HCT116 (cell line): Measurements from ENCODE around the gene BSND. TPM values are rescaled to one million over a fixed set of nuclear protein-coding genes. Genes with fewer than 3 reads are reported as not detected.

Experiments used
- ATAC-seq: fragments of 200-7000 bp; cut with Tn5 transposase; 2 replicates; pipeline ENCODE4 v1.9.1; 2020; ENCODE audit warnings: mild to moderate bottlenecking, moderate library complexity
- BruUV-seq: library from RNA; stranded (reverse); fragments of 400-500 nt; replicated peaks from 2 replicates; lab custom pipeline; 2021; lab: Mats Ljungman, UMichigan
- CTCF ChIA-PET: fragments of 300-600 bp; sonication (Branson Sonifier 250); formaldehyde crosslinking; loops from one replicate; lab custom pipeline; 2021; ENCODE audit warnings: antibody characterized with exemption; lab: Charles Lee
- POLR2A ChIA-PET: fragments of 300-600, 350-600 bp; sonication (Branson Sonifier 250); formaldehyde crosslinking; loops from one replicate; lab custom pipeline; 2021; ENCODE audit warnings: antibody characterized with exemption; lab: Charles Lee
- RAD21 ChIA-PET, 2 experiments: fragments of 300-600 bp; sonication (Branson Sonifier 250); formaldehyde crosslinking; loops; one replicate each; lab custom pipeline; 2023; ENCODE audit warnings: low total read pairs in 2 of 2; ENCODE audit not compliant: uncharacterized antibody in 2 of 2, unreplicated experiment in 2 of 2, low non-redundant PET in 1 of 2; lab: Charles Lee
- DNase-seq: peaks from one replicate; pipeline ENCODE4 v3.0.0-alpha.2; 2010; ENCODE audit warnings: low read depth, low spot score
- H2AFZ ChIP-seq: fragments of 200-600 bp; shearing (Covaris generic), sonication (generic); 2 replicates; pipeline ENCODE4 v1.6.1; 2017; ENCODE audit warnings: low read depth, mixed run types, mixed read lengths, antibody characterized with exemption, low read length; ENCODE audit not compliant: poor library complexity, severe bottlenecking
- H3K27ac ChIP-seq: 2 replicates; pipeline ENCODE4 v1.5.1; 2012; ENCODE audit warnings: low read depth, low read length
- H3K27me3 ChIP-seq: fragments of 200-600 bp; sonication (generic); 2 replicates; pipeline ENCODE4 v1.6.1; 2016; ENCODE audit warnings: mixed run types, low read length, mixed read lengths; ENCODE audit not compliant: insufficient read depth
- H3K36me3 ChIP-seq, 2 experiments: fragments of 200-500 bp in 1 of 2; fragments of 200-600 bp in 1 of 2; sonication (Bioruptor generic) in 1 of 2; sonication (generic) in 1 of 2; 2 replicates each; pipeline versions ENCODE4 v1.5.1 to v1.6.1; 2014 to 2016; ENCODE audit warnings: low read length in 2 of 2, inconsistent platforms in 1 of 2, mixed read lengths in 1 of 2, mixed run types in 1 of 2; ENCODE audit not compliant: insufficient read depth in 2 of 2, control insufficient read depth in 1 of 2
- H3K4me1 ChIP-seq, 2 experiments: fragments of 200-600 bp in 1 of 2; sonication (generic) in 1 of 2; 2 replicates each; pipeline versions ENCODE4 v1.5.1 to v1.6.1; 2012 to 2017; ENCODE audit warnings: low read length in 2 of 2, inconsistent platforms in 1 of 2, mild to moderate bottlenecking in 1 of 2, mixed read lengths in 1 of 2, mixed run types in 1 of 2, moderate library complexity in 1 of 2; ENCODE audit not compliant: insufficient read depth in 2 of 2, control insufficient read depth in 1 of 2
- H3K4me2 ChIP-seq: fragments of 200-600 bp; sonication (generic); 2 replicates; pipeline ENCODE4 v1.6.1; 2017; ENCODE audit warnings: mixed run types, low read length, mixed read lengths
- H3K4me3 ChIP-seq, 2 experiments: fragments of 200-600 bp in 1 of 2; sonication (generic) in 1 of 2; replicated peaks in 1 of 2; 2 replicates each; pipeline ENCODE4 v1.5.1; 2011 to 2016; ENCODE audit warnings: low read length in 2 of 2, control low read depth in 1 of 2, low read depth in 1 of 2, mild to moderate bottlenecking in 1 of 2, mixed read lengths in 1 of 2, mixed run types in 1 of 2
- H3K79me2 ChIP-seq: fragments of 200-600 bp; sonication (generic); 2 replicates; pipeline ENCODE4 v1.6.1; 2017; ENCODE audit warnings: mild to moderate bottlenecking, mixed run types, low read length, moderate library complexity, mixed read lengths; ENCODE audit not compliant: insufficient read depth
- H3K9ac ChIP-seq: fragments of 200-600 bp; sonication (generic); 2 replicates; pipeline ENCODE4 v1.6.1; 2016; ENCODE audit warnings: low read length, mixed read lengths
- H3K9me2 ChIP-seq: fragments of 200-600 bp; sonication (generic), shearing (Covaris generic); 2 replicates; pipeline ENCODE4 v1.6.1; 2017; ENCODE audit warnings: mixed run types, mild to moderate bottlenecking, moderate library complexity; ENCODE audit not compliant: insufficient read depth
- H3K9me3 ChIP-seq, 2 experiments: fragments of 200-500 bp in 1 of 2; fragments of 200-600 bp in 1 of 2; sonication (Bioruptor generic) in 1 of 2; sonication (generic) in 1 of 2; 2 replicates each; pipeline ENCODE4 v1.6.1; 2014 to 2017; ENCODE audit warnings: low read length in 2 of 2, mixed read lengths in 2 of 2, inconsistent platforms in 1 of 2, low read depth in 1 of 2, mild to moderate bottlenecking in 1 of 2, mixed run types in 1 of 2, moderate library complexity in 1 of 2; ENCODE audit not compliant: control insufficient read depth in 1 of 2, insufficient read depth in 1 of 2
- H4K20me1 ChIP-seq: fragments of 200-600 bp; sonication (generic), shearing (Covaris generic); 2 replicates; pipeline ENCODE4 v1.6.1; 2017; ENCODE audit warnings: mixed run types, mild to moderate bottlenecking, moderate library complexity; ENCODE audit not compliant: insufficient read depth
- CEBPB ChIP-seq: IDR thresholded peaks from 2 replicates; pipeline ENCODE4 v1.6.1; 2012; ENCODE audit warnings: low read depth
- EGR1 ChIP-seq: IDR thresholded peaks from 2 replicates; pipeline ENCODE4 v1.6.1; 2012; ENCODE audit warnings: low read depth
- JUND ChIP-seq: IDR thresholded peaks from 2 replicates; pipeline ENCODE4 v1.6.1; 2012
- POLR2AphosphoS5 ChIP-seq: IDR thresholded peaks from 2 replicates; pipeline ENCODE4 v1.6.1; 2011; ENCODE audit warnings: mild to moderate bottlenecking, low read depth, low read length, moderate library complexity
- RAD21 ChIP-seq: IDR thresholded peaks from 2 replicates; pipeline ENCODE4 v1.6.1; 2012; ENCODE audit warnings: low read depth, mild to moderate bottlenecking
- SIN3A ChIP-seq: IDR thresholded peaks from 2 replicates; pipeline ENCODE4 v1.6.1; 2012; ENCODE audit warnings: low read depth
- TCF7L2 ChIP-seq: IDR thresholded peaks from 2 replicates; pipeline ENCODE4 v1.7.0; 2011; ENCODE audit warnings: borderline replicate concordance, inconsistent platforms; ENCODE audit not compliant: insufficient read depth, insufficient read length; ENCODE audit errors: extremely low read depth
- intact Hi-C: fragments of 100-400 bp; cut with micrococcal nuclease; formaldehyde crosslinking; loops from 2 replicates; pipeline ENCODE4 v1.10.0; 2022
- total RNA-seq: library from RNA; stranded (reverse); gene quantifications from one replicate; pipeline ENCODE4 v1.2.1, GENCODE V29; 2021; ENCODE audit not compliant: unreplicated experiment
- TF ChIP-seq, protein P1 (sequence below): IDR thresholded peaks from 2 replicates; pipeline ENCODE4 v1.6.1; 2012
- TF ChIP-seq, protein P2 (sequence below): IDR thresholded peaks from 2 replicates; pipeline ENCODE4 v1.6.1; 2012; ENCODE audit warnings: low read depth
- TF ChIP-seq, protein P3 (sequence below): IDR thresholded peaks from 2 replicates; pipeline ENCODE4 v1.6.1; 2011; ENCODE audit warnings: mild to moderate bottlenecking, low read length, moderate library complexity; ENCODE audit not compliant: insufficient replicate concordance; ENCODE audit errors: extremely low read depth

The BSND gene
- total RNA-seq, 1 experiment from 2014 or later, result not detected

DNA sequence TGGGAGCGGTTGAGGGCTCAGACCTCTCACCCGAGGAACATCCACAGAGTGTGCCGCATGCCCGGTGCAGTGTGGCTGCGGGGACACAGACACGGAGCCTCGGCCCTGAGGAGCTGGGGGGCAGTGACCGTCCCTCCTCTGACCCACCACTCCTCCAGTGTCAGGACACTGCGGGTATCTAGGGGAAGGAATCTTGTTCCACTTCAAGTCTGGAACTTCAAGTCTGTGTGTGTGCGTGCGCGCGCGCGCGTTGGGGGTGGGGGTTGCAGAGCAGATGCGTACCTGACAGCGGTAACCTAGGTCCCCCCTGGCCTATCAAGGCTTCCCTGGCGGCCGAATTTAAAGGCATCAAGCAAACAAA lies 57.9 kb downstream of the BSND start:
- no peak for DNase-seq
- Histone ChIP-seq H3K4me2 (no peak overlapping the region), H2AFZ (no peak overlapping the region), H3K27me3 (no peaks in the 10 kb centered on the region), H3K4me1 (no peaks in the 10 kb centered on the region), H3K9me2 (no peaks in the 10 kb centered on the region), H3K9ac (no peak overlapping the region), H3K27ac (no peak overlapping the region), H3K4me3 (no peak overlapping the region), H4K20me1 (no peaks in the 10 kb centered on the region), H3K79me2 (no peaks in the 10 kb centered on the region), H3K9me3 (no peaks in the 10 kb centered on the region), H3K36me3 (peaks cover 0 to 13% of the 10 kb centered on the region in 2 experiments; a peak in 2 of 4 replicates)
- ChIA-PET POLR2A (no interaction called here), RAD21 (no interaction called here), CTCF (no interaction called here)
- TF ChIP-seq SIN3A (no peak), POLR2AphosphoS5 (no peak), TCF7L2 (no peak), RAD21 (no peak), EGR1 (no peak), JUND (no peak)
- TF ChIP-seq, protein P1, sequence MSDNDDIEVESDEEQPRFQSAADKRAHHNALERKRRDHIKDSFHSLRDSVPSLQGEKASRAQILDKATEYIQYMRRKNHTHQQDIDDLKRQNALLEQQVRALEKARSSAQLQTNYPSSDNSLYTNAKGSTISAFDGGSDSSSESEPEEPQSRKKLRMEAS, result no peak
- no peak for ATAC-seq
- BruUV-seq, result no TSS peak
- intact Hi-C loops, result no loop called here

DNA sequence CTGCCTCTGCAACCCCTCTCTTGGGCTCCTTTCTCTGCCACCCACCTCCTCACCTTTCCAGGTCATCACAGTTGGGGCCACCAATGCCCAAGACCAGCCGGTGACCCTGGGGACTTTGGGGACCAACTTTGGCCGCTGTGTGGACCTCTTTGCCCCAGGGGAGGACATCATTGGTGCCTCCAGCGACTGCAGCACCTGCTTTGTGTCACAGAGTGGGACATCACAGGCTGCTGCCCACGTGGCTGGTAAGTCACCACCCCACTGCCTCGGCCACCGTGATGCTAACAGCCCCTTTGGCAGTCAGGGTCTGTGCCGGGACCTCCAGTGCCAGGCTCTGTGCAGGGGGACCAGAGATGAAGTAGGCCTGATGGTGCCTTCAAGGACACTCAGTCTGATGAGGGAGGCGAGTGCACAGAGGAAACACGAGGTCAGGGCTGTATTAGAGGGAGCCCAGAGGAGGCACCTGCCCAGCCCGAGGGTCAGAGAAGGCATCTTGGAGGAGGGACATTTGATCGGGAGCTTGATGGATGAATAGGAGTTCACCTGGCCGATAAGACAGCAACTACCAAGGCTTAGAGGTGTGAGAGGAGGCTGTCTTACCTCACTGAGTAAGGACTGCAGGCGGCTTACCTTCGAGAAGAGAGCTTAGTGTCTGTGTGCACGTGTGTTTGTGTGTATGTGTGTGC lies 58.7 kb downstream of the BSND start:
- CTCF ChIA-PET, result no interaction called here
- ATAC-seq (no peak), DNase-seq (no peak)
- TF ChIP-seq CEBPB (no peak), JUND (no peak)
- TF ChIP-seq, protein P2, sequence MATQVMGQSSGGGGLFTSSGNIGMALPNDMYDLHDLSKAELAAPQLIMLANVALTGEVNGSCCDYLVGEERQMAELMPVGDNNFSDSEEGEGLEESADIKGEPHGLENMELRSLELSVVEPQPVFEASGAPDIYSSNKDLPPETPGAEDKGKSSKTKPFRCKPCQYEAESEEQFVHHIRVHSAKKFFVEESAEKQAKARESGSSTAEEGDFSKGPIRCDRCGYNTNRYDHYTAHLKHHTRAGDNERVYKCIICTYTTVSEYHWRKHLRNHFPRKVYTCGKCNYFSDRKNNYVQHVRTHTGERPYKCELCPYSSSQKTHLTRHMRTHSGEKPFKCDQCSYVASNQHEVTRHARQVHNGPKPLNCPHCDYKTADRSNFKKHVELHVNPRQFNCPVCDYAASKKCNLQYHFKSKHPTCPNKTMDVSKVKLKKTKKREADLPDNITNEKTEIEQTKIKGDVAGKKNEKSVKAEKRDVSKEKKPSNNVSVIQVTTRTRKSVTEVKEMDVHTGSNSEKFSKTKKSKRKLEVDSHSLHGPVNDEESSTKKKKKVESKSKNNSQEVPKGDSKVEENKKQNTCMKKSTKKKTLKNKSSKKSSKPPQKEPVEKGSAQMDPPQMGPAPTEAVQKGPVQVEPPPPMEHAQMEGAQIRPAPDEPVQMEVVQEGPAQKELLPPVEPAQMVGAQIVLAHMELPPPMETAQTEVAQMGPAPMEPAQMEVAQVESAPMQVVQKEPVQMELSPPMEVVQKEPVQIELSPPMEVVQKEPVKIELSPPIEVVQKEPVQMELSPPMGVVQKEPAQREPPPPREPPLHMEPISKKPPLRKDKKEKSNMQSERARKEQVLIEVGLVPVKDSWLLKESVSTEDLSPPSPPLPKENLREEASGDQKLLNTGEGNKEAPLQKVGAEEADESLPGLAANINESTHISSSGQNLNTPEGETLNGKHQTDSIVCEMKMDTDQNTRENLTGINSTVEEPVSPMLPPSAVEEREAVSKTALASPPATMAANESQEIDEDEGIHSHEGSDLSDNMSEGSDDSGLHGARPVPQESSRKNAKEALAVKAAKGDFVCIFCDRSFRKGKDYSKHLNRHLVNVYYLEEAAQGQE, result no peak
- TF ChIP-seq, protein P3, sequence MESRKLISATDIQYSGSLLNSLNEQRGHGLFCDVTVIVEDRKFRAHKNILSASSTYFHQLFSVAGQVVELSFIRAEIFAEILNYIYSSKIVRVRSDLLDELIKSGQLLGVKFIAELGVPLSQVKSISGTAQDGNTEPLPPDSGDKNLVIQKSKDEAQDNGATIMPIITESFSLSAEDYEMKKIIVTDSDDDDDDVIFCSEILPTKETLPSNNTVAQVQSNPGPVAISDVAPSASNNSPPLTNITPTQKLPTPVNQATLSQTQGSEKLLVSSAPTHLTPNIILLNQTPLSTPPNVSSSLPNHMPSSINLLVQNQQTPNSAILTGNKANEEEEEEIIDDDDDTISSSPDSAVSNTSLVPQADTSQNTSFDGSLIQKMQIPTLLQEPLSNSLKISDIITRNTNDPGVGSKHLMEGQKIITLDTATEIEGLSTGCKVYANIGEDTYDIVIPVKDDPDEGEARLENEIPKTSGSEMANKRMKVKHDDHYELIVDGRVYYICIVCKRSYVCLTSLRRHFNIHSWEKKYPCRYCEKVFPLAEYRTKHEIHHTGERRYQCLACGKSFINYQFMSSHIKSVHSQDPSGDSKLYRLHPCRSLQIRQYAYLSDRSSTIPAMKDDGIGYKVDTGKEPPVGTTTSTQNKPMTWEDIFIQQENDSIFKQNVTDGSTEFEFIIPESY, result no peak
- no peak overlapping the region for H3K9ac ChIP-seq
- no TSS peak for BruUV-seq
- H3K9me3 ChIP-seq, result no peaks in the 10 kb centered on the region
- H3K4me2 ChIP-seq, result no peak overlapping the region
- no peak overlapping the region for H3K27ac ChIP-seq
- H3K4me3 ChIP-seq, result no peak overlapping the region
- H3K27me3 ChIP-seq, result no peaks in the 10 kb centered on the region
- H3K36me3 ChIP-seq, result peaks cover 0 to 13% of the 10 kb centered on the region in 2 experiments; a peak in 2 of 4 replicates
- no peaks in the 10 kb centered on the region for H3K4me1 ChIP-seq
- H3K79me2 ChIP-seq, result no peaks in the 10 kb centered on the region
- H4K20me1 ChIP-seq, result no peaks in the 10 kb centered on the region
- POLR2A ChIA-PET, result no interaction called here
- RAD21 ChIA-PET, result no interaction called here
- H3K9me2 ChIP-seq, result no peaks in the 10 kb centered on the region
- no peak overlapping the region for H2AFZ ChIP-seq
- intact Hi-C loops, result no loop called here
